ENCODE data around the gene IL1RL2. TPM values are rescaled to one million over a fixed set of nuclear protein-coding genes. Genes with fewer than 3 reads are reported as not detected.

IL1RL2 gene
- total and polyA plus RNA-seq, 7 donors = 0.27 to 0.74 (median 0.43) TPM

DNA sequence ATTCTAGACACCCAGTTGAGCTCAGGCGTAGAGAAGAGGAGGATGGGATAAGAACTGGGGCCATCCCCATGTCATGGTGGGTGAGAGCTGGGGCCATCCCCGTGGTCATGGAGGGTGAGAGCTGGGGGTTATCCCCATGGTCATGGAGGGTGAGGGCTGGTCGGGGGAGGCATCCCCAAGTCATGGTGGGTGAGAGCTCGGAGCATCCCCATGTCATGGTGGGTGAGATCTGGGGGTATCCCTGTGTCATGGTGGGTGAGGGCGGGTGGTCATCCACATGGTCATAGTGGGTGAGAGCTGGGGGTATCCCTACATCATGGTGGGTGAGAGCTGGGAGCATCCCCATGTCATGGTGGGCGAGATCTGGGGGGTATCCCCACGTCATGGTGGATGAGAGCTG, 52.5 kb downstream of the IL1RL2 start:
- Histone ChIP-seq H3K9me3 (no peaks in the 10 kb centered on the region), H3K27ac (no peak overlapping the region), H3K27me3 (ENCODE audit: insufficient read depth in 3 of 3, low read length in 2 of 3) (no peaks in the 10 kb centered on the region), H3K4me3 (no peak overlapping the region), H3K4me1 (no peaks in the 10 kb centered on the region), H3K36me3 (ENCODE audit: insufficient read depth in 1 of 2, low read depth in 1 of 2) (no peaks in the 10 kb centered on the region)
- no peak for DNase-seq
- TF ChIP-seq, protein P1, sequence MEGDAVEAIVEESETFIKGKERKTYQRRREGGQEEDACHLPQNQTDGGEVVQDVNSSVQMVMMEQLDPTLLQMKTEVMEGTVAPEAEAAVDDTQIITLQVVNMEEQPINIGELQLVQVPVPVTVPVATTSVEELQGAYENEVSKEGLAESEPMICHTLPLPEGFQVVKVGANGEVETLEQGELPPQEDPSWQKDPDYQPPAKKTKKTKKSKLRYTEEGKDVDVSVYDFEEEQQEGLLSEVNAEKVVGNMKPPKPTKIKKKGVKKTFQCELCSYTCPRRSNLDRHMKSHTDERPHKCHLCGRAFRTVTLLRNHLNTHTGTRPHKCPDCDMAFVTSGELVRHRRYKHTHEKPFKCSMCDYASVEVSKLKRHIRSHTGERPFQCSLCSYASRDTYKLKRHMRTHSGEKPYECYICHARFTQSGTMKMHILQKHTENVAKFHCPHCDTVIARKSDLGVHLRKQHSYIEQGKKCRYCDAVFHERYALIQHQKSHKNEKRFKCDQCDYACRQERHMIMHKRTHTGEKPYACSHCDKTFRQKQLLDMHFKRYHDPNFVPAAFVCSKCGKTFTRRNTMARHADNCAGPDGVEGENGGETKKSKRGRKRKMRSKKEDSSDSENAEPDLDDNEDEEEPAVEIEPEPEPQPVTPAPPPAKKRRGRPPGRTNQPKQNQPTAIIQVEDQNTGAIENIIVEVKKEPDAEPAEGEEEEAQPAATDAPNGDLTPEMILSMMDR (IDR thresholded peaks at IDR 0.05) = no peak
- 90 to 98% (median 96%) methylated on average over 7 of the region's 7 CpGs for WGBS, 3 donors
- no peak for ATAC-seq
- intact Hi-C loops (cut with DNase I) = loop anchor here in 1 of 2 donors (5.0 kb wide), 1 partner anchor 52 kb away; the partner anchor contains the start of gene IL1RL2

DNA sequence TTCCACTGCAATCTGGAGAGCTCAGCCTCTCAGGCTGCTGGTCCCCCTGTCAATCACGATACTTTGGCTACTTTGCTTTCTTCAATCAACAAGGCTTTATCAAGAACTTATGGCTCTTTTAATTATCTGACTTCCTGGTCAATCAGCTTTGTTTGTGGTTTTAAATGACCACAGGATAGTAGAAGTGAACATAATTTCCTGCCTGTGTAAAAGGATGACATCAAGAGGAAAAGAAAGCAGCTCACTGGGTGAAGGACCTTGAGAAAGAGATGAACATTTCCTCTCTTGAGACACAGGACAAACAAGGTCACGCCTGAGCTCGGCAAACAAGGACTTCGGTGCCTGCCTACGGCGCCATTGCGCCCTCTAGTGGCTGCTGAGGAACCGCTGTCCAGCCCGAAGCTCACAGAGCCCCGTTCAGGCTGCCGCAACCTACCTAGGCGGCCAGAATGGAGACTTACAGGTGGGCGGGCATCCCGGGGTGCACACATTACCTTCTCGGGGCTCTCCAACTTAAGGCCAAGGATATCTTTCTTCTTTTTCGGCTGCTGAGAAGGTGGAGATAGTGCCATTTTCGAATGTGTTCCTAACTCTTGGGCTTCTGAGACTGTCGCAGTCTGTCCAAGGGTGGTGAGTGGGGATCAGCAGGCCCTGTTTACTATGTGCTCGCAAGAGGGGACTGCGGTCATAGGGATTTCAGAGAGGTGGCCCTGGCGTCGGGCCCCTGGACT, 54.0 kb downstream of the IL1RL2 start:
- Histone ChIP-seq H3K36me3 (ENCODE audit: insufficient read depth in 1 of 2, low read depth in 1 of 2) (no peaks in the 10 kb centered on the region), H3K4me3 (no peak overlapping the region), H3K9me3 (no peaks in the 10 kb centered on the region), H3K27me3 (ENCODE audit: insufficient read depth in 3 of 3, low read length in 2 of 3) (no peaks in the 10 kb centered on the region), H3K4me1 (no peaks in the 10 kb centered on the region), H3K27ac (peak overlapping the region; percentile 41)
- TF ChIP-seq, protein P1 (IDR thresholded peaks at IDR 0.05) = peak; percentile 99
- peak; percentile 96 to 99 (median 98) for ATAC-seq
- intact Hi-C loops (cut with DNase I) = loop anchor here (1.0 to 10.0 kb wide), 4 partner anchors 54 to 346 kb away; partner anchors contain the start of gene IL1RL2 (in 1 of the 2)
- 11 to 19% (median 13%) methylated on average over 22 of the region's 22 CpGs for WGBS, 3 donors
- peak; percentile 90 to 96 for DNase-seq

DNA sequence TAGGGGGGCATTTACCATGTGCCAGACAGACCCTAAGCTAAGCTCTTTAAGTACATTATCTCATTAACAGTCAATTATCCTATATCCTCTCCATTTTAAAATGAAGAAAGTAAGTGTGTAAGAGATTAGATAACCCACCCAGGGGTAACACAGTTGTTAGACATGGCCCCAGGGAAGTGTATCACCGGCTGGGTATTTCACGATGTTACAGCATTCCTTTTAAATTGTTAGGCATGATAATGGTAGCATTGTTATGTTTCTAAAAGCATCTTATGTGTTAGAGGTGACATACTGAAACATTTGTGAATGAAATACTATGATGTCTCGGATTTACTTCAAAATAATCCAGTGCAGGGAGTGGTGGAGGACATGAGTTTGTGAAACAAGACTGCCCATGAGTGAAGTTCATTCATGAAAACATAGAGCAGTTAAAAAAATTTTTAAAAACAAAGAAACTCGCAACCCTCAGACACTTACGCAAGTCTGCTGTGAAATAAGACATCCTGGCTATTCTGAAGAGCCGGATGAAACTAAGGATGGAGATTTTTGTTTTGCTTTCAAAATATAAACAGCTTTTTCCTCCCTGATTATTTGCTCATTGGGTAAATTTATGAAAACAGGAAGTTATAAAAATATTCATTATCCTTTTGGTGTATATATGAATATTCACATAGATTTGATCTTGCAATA, 54.9 kb downstream of the IL1RL2 start:
- Histone ChIP-seq H3K4me1 (no peaks in the 10 kb centered on the region), H3K36me3 (ENCODE audit: insufficient read depth in 1 of 2, low read depth in 1 of 2) (no peaks in the 10 kb centered on the region), H3K4me3 (no peak overlapping the region), H3K27ac (no peak overlapping the region), H3K27me3 (ENCODE audit: insufficient read depth in 3 of 3, low read length in 2 of 3) (no peaks in the 10 kb centered on the region), H3K9me3 (no peaks in the 10 kb centered on the region)
- WGBS, 3 donors = 86 to 90% (median 89%) methylated on average over 6 of the region's 6 CpGs
- TF ChIP-seq, protein P1 (IDR thresholded peaks at IDR 0.05) = no peak
- intact Hi-C loops (cut with DNase I) = loop anchor here (2.0 to 10.0 kb wide), 3 partner anchors 54 to 347 kb away; partner anchors contain the start of gene IL1RL2 (in 1 of the 2)
- no peak for DNase-seq
- ATAC-seq = no peak

DNA sequence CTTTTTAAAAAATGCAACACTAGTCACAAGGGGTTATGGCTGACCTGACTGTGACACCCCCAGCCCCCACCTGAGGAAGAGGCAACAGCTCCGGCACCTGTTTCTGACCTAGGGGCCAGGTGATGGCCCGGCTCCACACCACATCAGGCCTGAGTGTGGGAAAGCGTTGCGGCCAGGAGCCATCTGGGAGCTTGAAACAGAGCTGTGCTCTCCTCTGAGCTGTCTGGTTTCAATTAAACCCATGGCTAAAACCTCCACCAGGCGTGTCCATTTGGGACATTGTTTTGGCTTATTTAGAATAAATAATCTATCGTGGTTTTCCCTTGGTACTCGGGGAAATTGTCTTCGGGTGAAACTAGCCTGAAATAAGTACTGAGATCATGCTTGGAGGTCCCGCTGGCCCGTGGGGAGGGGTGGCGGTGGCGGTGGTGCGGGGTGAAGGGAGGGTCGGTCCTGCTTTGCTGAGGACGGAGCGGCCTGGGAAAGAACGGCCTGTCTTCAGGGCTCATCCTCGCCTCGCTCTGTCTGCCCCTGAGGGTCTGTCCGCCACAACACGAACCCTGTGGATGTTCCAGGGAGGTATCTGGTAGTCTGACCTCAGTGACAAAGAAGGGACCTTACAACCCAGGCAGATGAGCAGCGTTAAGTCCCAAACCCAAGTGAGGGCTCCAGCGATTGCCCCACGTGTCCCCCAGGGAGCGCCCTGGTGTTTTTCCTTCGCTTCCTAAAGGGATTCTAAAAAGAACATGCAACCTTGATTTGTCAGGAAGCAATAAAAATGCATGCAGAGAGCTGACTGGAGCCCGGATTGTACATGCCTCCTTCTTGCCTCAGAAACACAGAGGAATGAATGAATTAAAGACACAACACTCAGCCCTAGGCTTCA, 58.7 kb downstream of the IL1RL2 start:
- ATAC-seq (no peak), DNase-seq (peak; percentile 55 to 66)
- no peaks in the 10 kb centered on the region for H3K27me3 ChIP-seq (ENCODE audit: insufficient read depth in 3 of 3, low read length in 2 of 3)
- no peak overlapping the region for H3K27ac ChIP-seq
- H3K4me3 ChIP-seq = no peak overlapping the region
- intact Hi-C loops (cut with DNase I) = loop anchor here in 1 of 2 donors (10.0 kb wide), 1 partner anchor 351 kb away; no protein-coding TSS in a partner anchor
- TF ChIP-seq, protein P1 (IDR thresholded peaks at IDR 0.05) = no peak
- no peaks in the 10 kb centered on the region for H3K4me1 ChIP-seq
- no peaks in the 10 kb centered on the region for H3K36me3 ChIP-seq (ENCODE audit: insufficient read depth in 1 of 2, low read depth in 1 of 2)
- WGBS, 3 donors = 72 to 78% (median 74%) methylated on average over 27 of the region's 27 CpGs
- no peaks in the 10 kb centered on the region for H3K9me3 ChIP-seq
